NCI-H82 (cell line): ENCODE data around the gene LMLN.
A peak's percentile ranks its signal among the peaks of the same experiment; 100 is the strongest.
"Not testable (repeated sequence)": the region's sequence is repeated elsewhere in the genome, so short reads cannot be mapped to it uniquely, and the experiment has no call there.

Source experiments
- DNase-seq: peaks from one replicate; lab custom pipeline; 2025; lab: John Stamatoyannopoulos, UW

The LMLN gene

GRCh38 chr3:198079771-198080520 lies 119.9 kb downstream of the LMLN start:
- DNase-seq = peak; percentile 44

- peak; percentile 77 for DNase-seq
Measured at GRCh38 chr3:198080521-198081384, 120.7 kb downstream of the LMLN start.

GRCh38 chr3:198081421-198081844 lies 121.4 kb downstream of the LMLN start:
- DNase-seq = no peak

- DNase-seq = not testable (repeated sequence)
Measured at GRCh38 chr3:198082226-198082625, 122.2 kb downstream of the LMLN start.

- no peak for DNase-seq
Measured at GRCh38 chr3:198088421-198088955, 128.5 kb downstream of the LMLN start.

- DNase-seq = no peak
Measured at GRCh38 chr3:198090795-198091332, 130.8 kb downstream of the LMLN start.

- DNase-seq = no peak
Measured at GRCh38 chr3:198092276-198092675, 132.3 kb downstream of the LMLN start.

GRCh38 chr3:198093112-198093679 lies 133.2 kb downstream of the LMLN start:
- no peak for DNase-seq
